NCI-H774 (cell line): Measurements from ENCODE around the gene CFL1.
"Not testable (repeated sequence)": the region's sequence is repeated elsewhere in the genome, so short reads cannot be mapped to it uniquely, and the experiment has no call there.

ENCODE experiments used
- DNase-seq: peaks from one replicate; lab custom pipeline; 2025; lab: John Stamatoyannopoulos, UW

Gene CFL1

DNA sequence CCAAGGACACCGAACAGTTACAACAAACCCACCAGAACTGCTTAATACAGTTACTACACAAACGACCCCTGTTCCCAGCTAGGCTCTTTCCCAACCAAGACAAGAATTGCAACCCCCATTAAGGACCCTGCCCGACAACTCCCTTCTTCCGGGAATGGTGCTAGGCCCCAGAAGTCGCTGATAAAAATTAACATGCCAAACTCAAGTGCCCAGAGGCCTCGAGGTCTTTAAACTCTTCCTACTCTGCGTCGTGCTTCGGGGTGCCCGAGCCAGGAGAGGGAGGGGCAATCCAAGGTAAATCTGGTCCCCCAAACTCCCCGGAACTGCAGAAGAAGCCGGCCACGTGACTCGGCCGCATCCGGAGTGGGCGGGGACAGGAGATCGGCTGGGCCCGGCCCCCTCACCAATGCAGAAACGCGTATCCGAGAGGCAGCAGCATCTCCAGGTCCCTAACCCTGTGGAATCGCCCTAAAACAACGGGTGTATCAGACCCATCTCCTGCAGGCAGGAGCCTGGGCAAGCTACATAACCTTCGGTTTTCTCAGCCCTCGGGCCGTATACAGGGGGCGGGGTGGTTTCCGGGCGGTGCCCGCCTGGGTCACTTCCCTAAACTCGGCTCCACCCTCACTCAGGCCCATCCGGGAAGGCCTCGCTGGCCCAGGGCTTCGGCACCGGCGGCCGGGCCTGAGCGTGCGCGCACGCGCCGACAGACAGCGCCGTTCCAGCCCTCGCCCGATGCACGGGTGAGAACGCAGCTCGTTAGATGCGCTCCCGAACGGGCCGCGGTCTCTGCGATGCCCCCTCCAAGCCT lies 1.1 kb downstream of the CFL1 start:
- peak; percentile 71 for DNase-seq

DNA sequence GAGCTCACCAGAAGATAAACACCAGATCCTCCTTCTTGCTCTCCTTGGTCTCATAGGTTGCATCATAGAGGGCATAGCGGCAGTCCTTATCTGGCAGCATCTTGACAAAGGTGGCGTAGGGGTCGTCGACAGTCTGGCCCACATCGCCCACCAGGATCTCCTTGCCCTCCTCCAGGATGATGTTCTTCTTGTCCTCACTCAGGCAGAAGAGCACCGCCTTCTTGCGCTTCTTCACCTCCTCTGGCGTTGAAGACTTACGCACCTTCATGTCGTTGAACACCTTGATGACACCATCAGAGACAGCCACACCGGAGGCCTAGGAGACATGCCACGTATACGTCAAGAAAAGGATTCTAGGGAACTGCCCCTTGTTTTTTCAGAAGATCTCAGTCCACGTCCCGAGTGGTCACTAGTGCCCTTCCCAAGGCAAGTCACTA lies 2.0 kb downstream of the CFL1 start:
- no peak for DNase-seq

DNA sequence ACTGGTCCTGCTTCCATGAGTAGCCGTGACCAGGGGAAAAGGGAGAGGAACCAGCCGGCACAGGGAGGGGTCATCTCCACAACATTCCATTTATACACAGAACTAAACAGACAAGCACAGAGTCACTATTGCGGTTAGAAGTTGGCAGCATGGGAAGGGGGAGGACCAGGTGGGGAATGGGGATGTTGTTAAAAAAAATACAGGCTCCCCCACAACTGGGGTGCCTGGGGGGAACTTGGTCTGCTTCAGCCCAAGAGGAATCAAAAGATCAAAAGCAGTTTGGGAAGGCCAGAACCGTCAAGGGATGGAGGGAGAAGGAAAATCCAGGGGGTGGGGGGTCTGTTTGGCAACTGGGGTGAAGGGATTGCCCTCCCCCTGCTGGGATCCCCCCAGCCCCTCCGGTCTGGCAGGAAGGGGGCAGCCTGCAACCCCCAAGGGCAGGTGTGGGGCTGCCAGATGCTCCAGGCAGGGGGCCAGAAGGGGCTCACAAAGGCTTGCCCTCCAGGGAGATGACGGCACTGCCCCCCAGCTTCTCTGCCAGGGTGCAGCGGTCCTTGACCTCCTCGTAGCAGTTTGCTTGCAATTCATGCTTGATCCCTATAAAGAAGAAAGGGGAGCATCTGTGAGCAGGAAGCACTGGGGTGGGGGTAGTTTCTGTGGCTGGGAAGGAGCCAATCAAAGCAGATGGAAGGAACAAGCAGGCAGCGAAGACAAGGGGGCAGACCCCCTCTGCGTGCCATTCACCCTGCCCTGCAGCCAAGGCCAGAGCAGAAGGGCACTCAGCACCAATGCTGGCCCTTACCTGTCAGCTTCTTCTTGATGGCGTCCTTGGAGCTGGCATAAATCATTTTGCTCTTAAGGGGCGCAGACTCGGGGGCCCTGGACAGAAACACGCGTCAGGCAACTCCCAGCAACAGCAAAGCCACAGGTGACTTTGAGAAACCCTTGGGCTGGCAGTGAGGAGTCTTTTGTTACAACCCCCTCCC lies 2.8 kb downstream of the CFL1 start:
- no peak for DNase-seq

DNA sequence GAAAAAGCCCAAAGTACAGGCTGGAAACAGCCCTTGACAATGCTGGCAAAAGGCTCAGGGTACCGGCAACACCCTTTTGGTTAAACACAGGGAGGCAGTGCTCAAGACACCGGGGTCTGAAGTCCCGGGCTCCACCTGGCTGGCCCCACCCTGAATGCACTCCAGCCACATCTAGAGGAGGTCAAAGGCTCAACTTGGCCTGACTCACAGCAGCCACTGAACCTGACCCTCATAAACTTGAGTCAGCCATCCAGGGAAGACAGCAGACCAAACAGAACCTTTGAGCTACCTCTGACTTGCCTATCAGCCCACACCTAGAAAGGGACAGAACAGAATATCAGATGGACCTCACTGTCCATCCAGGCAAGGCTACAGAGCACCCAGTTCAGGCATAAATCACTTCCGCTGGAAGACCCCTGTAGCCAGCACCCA lies 3.8 kb downstream of the CFL1 start:
- DNase-seq, result no peak

DNA sequence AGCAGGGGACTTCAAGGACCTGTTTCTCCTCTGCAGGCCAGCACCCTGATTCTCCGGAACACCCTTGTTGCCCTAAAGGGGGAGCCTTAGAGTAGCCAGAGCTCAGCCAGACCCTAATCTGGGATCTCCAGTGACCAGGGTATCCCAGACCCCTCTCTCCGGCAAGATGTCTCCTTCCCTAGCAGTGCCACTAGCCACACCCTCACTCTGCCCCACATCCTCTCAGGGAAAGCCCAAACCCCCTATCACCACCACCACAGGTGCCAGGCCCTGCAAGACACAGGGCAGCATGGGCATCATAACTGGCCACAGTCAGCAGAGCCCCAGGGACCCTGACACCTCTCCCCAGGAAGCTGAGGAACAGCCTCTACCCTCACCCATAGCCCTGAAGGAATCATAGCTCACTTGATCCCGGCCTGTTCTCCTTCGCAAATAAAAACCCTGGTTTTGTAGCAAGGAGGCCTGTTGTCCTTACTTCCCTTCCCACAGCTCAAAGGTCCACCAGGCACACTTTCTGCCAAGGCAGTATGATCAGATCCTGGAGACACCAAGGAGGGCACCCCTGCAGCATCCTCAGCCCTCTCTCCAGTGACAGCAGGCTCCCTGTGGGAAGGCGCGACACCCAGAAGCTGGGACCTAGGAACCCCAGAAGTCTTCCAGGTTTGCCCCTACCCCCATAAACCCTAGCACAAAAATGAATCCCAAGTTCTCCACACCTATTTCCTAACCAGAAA lies 4.6 kb downstream of the CFL1 start:
- DNase-seq, result no peak

DNA sequence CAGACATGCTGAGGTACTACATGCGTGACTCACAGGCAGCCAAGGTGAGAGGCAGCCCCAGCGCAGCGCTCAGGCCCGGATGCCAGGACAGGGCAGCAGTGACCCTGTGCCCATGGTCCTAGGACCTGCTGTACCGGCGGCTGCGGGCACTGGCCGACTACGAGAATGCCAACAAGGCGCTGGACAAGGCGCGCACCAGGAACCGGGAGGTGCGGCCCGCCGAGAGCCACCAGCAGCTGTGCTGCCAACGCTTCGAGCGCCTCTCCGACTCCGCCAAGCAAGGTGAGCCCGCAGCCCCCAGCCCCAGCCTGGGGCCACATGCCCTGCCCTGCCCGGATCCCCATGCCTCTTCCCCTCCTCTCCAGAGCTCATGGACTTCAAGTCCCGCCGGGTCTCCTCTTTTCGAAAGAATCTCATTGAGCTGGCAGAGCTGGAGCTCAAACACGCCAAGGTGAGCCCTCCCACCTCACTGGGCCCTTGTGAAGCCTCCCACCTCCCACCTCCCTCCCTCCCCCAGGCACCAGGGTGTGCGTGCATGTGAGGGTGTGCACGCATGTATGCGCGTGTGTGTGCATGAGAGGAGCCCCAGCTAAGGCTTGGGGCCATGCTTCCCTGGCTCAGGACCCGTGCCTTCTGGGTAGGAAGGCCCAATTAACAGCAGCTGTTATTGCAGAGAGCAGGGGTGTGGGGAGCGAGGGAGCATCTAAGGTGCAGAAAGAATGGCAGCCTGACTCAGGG lies 5.3 kb downstream of the CFL1 start:
- DNase-seq, result no peak

DNA sequence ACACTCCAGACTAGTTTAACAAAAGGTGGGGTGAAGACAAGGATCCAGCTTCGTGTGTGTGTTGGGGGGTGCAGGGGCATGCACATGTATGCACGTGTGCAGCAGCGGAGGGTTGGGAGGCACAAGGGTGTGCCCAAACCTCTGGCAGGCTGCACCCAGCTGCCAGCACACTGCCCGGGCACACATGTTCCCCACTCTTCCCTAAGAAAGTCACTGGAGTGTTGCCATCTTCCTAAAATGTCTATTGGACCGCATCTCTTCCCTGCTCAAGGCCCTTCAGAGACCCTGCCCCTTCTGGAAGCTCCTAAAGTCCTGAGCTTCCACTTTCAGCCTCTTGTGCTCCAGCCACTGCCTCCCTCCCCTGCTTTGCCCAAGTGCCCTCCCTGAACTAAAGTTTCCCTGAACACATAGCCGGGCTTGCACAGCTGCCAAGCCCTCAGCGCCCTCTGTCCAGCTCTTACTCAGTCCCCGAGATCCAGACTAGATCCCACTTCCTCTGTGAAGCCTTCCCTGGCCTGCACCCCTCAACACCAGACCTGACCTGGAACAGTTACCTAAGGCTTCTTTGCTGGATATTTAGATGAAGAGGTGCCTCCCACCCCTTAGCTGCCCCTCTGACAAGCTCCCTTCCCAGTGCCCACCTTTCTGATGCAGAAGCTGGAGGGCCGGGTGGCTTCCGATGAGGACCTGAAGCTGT lies 6.0 kb downstream of the CFL1 start:
- no peak for DNase-seq

DNA sequence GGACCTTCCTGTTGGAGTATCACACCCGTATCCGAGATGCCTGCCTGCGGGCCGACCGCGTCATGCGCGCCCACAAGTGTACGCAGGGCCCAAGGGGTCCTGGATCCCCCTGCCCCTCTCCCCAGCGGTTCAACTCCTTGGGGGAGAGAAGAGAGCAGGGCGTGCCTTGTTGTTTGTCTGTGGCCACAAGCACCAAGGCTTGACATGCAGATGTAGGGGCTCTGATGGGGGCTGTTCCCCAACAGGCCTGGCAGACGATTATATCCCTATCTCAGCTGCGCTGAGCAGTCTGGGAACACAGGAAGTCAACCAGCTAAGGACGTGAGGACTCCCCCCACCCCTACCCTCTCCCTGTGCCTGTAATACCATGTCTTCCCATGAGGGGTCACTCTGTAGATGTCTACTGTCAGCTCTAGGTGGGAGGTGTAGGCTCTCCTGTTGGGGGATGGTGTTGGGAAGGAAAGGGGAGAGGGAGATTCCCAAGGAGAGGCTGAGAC lies 6.8 kb downstream of the CFL1 start:
- DNase-seq, result no peak

DNA sequence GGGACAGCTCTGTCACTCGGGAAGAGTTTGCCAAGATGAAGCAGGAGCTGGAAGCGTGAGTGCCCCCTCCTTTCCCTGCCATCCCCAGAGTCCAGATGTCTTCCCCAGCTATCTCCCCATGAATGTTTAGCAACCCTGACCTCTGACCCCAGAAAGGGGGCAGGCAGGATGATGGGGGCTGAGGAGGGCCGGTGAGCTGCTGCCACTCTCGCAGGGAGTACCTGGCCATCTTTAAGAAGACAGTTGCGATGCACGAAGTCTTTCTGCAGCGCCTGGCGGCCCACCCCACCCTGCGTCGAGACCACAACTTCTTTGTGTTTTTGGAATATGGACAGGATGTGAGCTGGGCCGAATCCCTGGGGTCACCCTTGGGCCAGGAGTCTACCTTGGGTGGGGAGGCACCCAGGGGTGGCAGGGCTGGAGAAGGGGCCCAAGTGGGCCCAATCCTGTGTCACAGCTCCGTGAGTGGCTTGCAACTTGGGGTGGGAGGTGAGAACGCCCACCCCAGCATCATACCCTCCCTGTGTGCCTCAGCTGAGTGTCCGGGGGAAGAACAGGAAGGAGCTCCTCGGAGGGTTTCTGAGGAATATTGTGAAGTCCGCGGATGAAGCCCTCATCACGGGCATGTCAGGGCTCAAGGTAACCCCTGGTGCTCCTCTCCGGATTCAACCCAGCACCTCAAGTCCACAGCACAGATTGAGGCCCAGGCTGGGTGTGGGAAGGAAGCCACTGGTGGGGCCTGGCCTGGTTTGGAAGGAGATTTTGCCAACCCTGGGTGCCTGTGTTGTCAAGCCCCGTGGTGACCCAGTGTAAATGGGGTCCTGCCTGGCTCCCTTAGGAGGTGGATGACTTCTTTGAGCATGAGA lies 7.5 kb downstream of the CFL1 start:
- DNase-seq, result no peak

DNA sequence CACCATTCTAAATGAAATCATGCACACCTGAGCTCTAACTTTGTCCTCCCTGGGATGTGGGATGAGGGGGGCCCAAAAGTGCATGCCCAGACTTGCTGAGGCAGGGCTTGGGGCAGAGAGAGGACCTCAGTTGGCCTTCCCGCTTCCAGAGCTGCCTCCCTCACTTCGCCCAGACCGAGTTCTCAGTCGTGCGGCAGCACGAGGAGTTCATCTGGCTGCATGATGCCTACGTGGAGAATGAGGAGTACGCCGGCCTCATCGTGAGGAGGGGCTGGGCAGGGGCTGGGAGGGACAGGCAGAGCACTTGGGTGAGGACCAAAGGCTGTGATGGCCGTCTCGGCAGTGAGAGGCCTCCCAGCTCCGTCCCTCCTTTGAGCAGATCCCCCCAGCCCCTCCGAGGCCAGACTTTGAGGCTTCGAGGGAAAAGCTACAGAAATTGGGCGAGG lies 8.2 kb downstream of the CFL1 start:
- no peak for DNase-seq

DNA sequence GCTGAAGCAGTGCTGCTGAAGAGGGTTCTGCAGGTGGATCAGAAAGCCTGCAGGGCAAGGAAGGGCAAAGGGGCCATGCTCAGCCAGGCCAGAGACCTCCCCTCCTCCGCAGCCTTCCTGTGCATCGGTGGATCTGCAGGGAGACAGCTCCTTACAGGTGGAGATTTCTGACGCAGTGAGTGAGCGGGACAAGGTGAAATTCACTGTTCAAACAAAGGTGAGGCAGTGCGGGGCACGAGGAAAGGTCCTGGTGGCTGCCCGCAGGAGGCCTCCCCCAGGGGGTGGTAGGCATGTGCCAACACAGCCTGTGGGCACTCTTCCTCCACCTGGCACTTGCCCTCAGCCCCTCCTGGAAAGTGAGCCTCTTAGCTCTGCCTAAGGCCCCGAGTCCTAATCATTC lies 8.6 kb downstream of the CFL1 start:
- no peak for DNase-seq

DNA sequence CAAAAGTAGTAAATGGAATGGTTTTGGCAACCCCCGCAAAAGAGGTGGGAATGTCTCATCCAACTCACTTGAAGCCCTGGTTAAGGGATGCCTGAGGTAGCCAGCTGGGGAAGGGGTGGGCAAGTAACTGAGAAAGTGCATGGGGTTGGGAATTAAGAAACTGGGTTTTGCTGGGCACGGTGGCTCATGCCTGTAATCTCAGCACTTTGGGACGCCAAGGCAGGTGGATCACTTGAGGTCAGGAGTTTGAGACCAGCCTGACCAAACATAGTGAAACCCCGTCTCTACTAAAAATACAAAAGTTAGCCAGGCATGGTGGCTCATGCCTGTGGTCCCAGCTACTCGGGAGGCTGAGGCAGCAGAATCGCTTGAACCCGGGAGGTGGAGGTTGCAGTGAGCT lies 9.3 kb downstream of the CFL1 start:
- DNase-seq, result not testable (repeated sequence)

DNA sequence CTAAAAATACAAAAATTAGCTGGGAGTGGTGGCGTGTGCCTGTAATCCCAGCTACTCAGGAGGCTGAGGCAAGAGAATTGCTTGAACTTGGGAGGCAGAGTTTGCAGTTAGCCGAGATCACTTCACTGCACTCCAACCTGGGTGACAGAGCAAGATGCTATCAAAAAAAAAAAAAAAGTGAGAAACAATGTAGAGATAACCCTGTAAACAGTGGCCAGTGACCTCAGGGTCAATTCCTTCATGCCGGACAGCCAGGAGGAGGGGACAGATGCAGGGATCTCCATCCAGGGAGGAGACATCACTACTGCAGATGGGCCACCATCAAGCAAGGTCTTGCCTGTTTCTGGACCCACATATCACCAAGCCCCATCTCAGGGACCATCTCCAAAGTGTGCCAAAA lies 10.2 kb downstream of the CFL1 start:
- DNase-seq, result no peak

DNA sequence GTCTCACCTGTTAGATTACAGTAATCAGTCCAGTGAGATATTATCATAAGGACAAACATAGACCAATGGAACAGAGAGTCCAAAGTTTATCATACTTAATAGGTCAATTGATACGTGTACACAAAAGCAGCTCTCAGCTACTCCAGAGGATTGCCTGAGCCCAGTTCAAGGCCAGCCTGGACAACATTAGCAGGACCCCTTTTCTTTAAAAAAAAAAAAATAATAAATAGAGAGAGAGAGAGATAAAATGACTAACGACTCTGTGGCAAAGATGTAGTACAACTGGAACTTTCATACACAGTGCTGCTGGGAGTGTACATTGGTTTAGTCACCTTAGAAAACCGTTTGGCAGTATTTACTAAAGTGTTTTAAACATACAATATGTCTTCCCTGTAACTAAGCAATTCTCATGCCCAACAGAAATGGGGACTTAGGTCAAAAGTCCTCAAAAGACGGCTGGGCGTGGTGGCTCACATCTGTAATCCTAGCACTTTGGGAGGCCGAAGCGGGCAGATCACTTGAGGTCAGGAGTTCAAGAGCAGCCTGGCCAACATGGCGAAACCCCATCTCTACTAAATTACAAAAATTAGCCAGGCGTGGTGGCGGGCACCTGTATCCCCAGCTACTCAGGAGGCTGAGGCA lies 13.6 kb downstream of the CFL1 start:
- no peak for DNase-seq

DNA sequence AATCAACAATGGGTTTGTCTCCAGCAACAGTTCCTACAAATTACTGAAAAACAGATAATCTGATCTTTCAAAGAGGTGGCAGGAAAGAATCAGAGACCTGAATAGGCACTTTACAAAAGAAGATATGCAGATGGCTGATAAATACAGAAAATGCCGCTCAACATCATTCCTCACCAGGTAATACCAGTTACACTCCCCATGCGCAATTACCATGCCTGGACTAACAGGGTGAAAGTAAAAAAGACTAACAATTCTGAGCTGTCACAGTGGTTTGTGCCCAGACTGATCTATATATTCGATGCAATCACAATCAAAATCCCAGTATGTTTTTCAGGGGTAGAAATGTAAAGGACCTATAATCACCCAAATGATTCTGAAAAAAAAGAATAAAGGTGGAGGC lies 14.2 kb downstream of the CFL1 start:
- DNase-seq, result no peak

DNA sequence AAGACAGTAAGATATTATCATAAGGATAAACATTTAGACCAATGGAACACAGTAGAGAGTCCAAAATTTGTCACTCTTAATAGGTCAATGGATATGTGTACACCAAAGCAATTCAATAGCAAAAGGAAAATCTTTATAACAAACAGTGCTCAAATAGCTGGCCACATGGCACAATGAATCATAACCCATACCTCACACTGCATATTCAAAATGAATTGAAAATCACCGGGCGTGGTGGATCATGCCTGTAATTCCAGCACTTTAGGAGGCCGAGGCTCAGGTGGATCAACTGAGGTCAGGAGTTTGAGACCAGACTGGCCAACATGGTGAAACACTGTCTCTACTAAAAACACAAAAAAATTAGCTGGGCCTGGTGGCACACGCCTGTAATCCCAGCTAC lies 15.8 kb downstream of the CFL1 start:
- no peak for DNase-seq

DNA sequence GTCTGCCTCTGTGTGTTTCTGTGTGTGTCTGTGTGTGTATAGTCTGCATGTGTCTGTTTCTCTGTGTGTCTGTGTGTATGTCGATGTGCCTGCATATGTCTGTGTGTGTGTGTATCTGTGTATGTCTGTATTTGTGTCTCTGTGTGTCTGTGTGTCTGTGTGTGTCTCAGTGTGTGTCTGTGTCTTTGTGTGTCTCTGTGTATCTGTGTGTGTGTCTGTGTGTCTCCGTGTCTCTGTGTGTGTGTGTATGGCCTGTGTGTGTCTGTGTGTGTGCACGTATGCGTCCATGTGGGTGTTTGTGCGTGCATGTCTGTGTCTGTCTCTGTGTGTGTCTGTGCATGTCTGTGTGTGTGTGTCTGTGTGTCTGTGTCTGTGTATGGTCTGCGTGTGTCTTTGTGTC lies 23.8 kb downstream of the CFL1 start:
- DNase-seq, result no peak

DNA sequence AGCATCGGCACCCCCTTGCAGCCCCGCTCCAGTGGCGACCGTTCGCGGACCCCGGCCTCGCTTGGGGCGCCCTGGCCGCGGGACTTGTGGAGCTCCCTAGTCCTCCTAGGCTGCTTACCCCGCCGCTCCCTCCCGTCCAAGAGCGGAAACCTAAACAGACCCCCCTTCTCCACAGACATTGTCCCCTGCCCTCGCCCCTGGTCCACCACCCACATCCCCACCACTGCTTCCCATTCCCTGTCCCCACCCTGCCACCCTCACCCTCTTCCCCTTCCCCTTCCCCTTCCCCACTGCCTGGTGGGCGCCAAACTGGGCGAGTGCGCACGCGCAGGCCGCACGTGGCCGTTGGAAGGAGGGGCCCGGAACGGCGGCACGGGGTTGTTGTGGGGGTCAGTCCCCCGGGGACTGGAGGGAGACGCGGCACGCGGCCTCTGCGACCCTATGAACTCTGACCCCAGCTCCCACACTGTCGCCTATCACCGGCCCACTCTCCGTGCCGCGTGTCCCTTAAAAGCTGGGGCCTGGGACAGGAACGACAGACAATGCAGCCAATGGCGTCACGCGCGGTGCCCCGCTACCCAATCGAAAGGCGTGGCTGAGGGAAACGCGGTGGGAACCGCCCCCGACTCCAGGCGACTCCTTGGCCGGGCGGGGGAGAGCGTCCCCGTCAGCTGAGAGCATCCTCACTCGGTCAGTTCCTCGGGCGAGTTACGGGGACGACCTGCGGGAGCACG lies 24.5 kb downstream of the CFL1 start, which contains the start of gene SNX32:
TSS of gene SNX32 (plus strand) at position 667 of the 734 bp plus-strand sequence. CDS start 103 bp downstream, outside the sequence.
- DNase-seq, result peak; percentile 54
